SK-N-SH (cell line): ENCODE results near the gene ZNF496. TPM values are rescaled to one million over a fixed set of nuclear protein-coding genes. Genes with fewer than 3 reads are reported as not detected.

Experiments used
- CTCF ChIA-PET: fragments of 300-600, 350-600 bp; formaldehyde crosslinking; extraction: SDS; loops from one replicate; lab custom pipeline; 2021; lab: Yijun Ruan, JAX
- POLR2A ChIA-PET: fragments of 350-600 bp; sonication (Branson Sonifier 250); formaldehyde crosslinking; extraction: SDS; loops from one replicate; lab custom pipeline; 2020; ENCODE audit warnings: antibody characterized with exemption, inconsistent platforms; lab: Yijun Ruan, JAX
- DNase-seq: peaks from one replicate; pipeline ENCODE4 v3.0.0; 2012
- H2AFZ ChIP-seq: fragments of 200-600 bp; sonication (generic); 2 replicates; pipeline ENCODE4 v1.8.1; 2016; ENCODE audit warnings: antibody characterized with exemption, mild to moderate bottlenecking, low read depth
- H3F3A ChIP-seq: fragments of 200-600 bp; sonication (generic); replicated peaks from 2 replicates; pipeline ENCODE3; 2016; ENCODE audit warnings: antibody characterized with exemption, mild to moderate bottlenecking; ENCODE audit not compliant: insufficient read depth
- H3K27ac ChIP-seq, 2 experiments: fragments of 200-500 bp in 1 of 2; fragments of 200-600 bp in 1 of 2; sonication (Bioruptor generic) in 1 of 2; sonication (generic), shearing (Covaris generic) in 1 of 2; 2 replicates each; pipeline versions ENCODE4 v1.5.1 to v1.6.1; 2014 to 2016; ENCODE audit warnings: low read depth in 2 of 2, inconsistent platforms in 1 of 2, low read length in 1 of 2, mild to moderate bottlenecking in 1 of 2, mixed read lengths in 1 of 2
- H3K27me3 ChIP-seq: fragments of 200-600 bp; sonication (generic), shearing (Covaris generic); 2 replicates; pipeline ENCODE4 v1.6.1; 2016; ENCODE audit warnings: mixed run types; ENCODE audit not compliant: insufficient read depth
- H3K36me3 ChIP-seq, 2 experiments: fragments of 200-500 bp in 1 of 2; fragments of 200-600 bp in 1 of 2; sonication (Bioruptor generic) in 1 of 2; sonication (generic) in 1 of 2; replicated peaks in 1 of 2; 2 replicates each; pipeline versions ENCODE3 to v1.5.1; 2014 to 2016; ENCODE audit warnings: low read length in 1 of 2, mild to moderate bottlenecking in 1 of 2; ENCODE audit not compliant: insufficient read depth in 2 of 2, control insufficient read depth in 1 of 2
- H3K4me1 ChIP-seq, 2 experiments: fragments of 200-500 bp in 1 of 2; fragments of 200-600 bp in 1 of 2; sonication (Bioruptor generic) in 1 of 2; sonication (generic), shearing (Covaris generic) in 1 of 2; 2 replicates each; pipeline versions ENCODE4 v1.5.1 to v1.6.1; 2014 to 2016; ENCODE audit warnings: low read depth in 1 of 2, low read length in 1 of 2, mixed run types in 1 of 2; ENCODE audit not compliant: insufficient read depth in 2 of 2, control insufficient read depth in 1 of 2
- H3K4me2 ChIP-seq: fragments of 200-600 bp; sonication (generic), shearing (Covaris generic); 2 replicates; pipeline ENCODE4 v1.6.1; 2017; ENCODE audit warnings: mixed run types
- H3K4me3 ChIP-seq, 2 experiments: fragments of 200-500 bp in 1 of 2; fragments of 200-600 bp in 1 of 2; sonication (Bioruptor generic) in 1 of 2; sonication (generic), shearing (Covaris generic) in 1 of 2; 2 replicates each; pipeline versions ENCODE4 v1.5.1 to v1.8.1; 2014 to 2016; ENCODE audit warnings: low read depth in 2 of 2, inconsistent platforms in 1 of 2, low read length in 1 of 2, mild to moderate bottlenecking in 1 of 2, mixed read lengths in 1 of 2, moderate library complexity in 1 of 2
- H3K79me2 ChIP-seq: fragments of 200-600 bp; sonication (generic); 2 replicates; pipeline ENCODE4 v1.8.1; 2017; ENCODE audit warnings: mild to moderate bottlenecking; ENCODE audit not compliant: insufficient read depth
- H3K9ac ChIP-seq: fragments of 200-600 bp; sonication (generic); 2 replicates; pipeline ENCODE4 v1.6.1; 2017; ENCODE audit warnings: mixed run types
- H3K9me2 ChIP-seq: fragments of 200-600 bp; sonication (generic); 2 replicates; pipeline ENCODE4 v1.6.1; 2017; ENCODE audit warnings: mixed run types
- H3K9me3 ChIP-seq: fragments of 200-600 bp; sonication (generic); 2 replicates; pipeline ENCODE4 v1.6.1; 2017; ENCODE audit warnings: mixed run types, mild to moderate bottlenecking, moderate library complexity
- H4K20me1 ChIP-seq: fragments of 200-600 bp; sonication (generic); 2 replicates; pipeline ENCODE4 v1.6.1; 2017; ENCODE audit warnings: mild to moderate bottlenecking, mixed run types; ENCODE audit not compliant: insufficient read depth
- EZH2phosphoT487 ChIP-seq: fragments of 200-600 bp; sonication (generic); IDR thresholded peaks from 2 replicates; pipeline ENCODE4 v1.6.1; 2017; ENCODE audit warnings: low read depth, mixed run types, mild to moderate bottlenecking, antibody characterized with exemption, moderate library complexity, borderline replicate concordance
- GATA2 ChIP-seq: sonication (generic); formaldehyde crosslinking; IDR thresholded peaks from 2 replicates; pipeline ENCODE4 v1.5.0; 2020; ENCODE audit warnings: mild to moderate bottlenecking, missing genetic modification reagents
- NFIC ChIP-seq: IDR thresholded peaks from 2 replicates; pipeline ENCODE4 v1.4.0; 2012; ENCODE audit warnings: borderline replicate concordance
- TEAD4 ChIP-seq: IDR thresholded peaks from 2 replicates; pipeline ENCODE4 v1.4.0; 2012; ENCODE audit warnings: mild to moderate bottlenecking, borderline replicate concordance; ENCODE audit not compliant: insufficient read depth
- WGBS: methylation state at CpG from one replicate; pipeline ENCODE4 v1.1.6; 2017; ENCODE audit warnings: low lambda C conversion rate; 5-methylcytosine and 5-hydroxymethylcytosine counted together
- polyA plus RNA-seq, 3 experiments: library from polyadenylated mRNA; depleted of rRNA; stranded (reverse); fragments of >200 nt; gene quantifications; 2 replicates each; pipeline ENCODE4 v1.2.3, GENCODE V29; 2012

Gene ZNF496
- polyA plus RNA-seq, 1 of the 3 experiments (the other 2 are of a cell fraction): 23.2 TPM

- Histone ChIP-seq H3K36me3 (peaks cover 13 to 32% of the 10 kb centered on the region in 2 experiments), H3K9me3 (no peaks in the 10 kb centered on the region), H3K27me3 (no peaks in the 10 kb centered on the region), H4K20me1 (no peaks in the 10 kb centered on the region), H2AFZ (no peak overlapping the region), H3K79me2 (peaks cover 70% of the 10 kb centered on the region; the same call in 1 of the 2 replicates), H3K9me2 (no peaks in the 10 kb centered on the region), H3K9ac (no peak overlapping the region), H3K4me3 (no peak overlapping the region), H3K27ac (no peak overlapping the region), H3K4me1 (peaks cover 4 to 39% of the 10 kb centered on the region in 2 experiments), H3F3A (peaks cover 5% of the 10 kb centered on the region), H3K4me2 (no peak overlapping the region)
- WGBS: 94% methylated on average over 7 of the region's 10 CpGs
- ChIA-PET POLR2A (no interaction called here), CTCF (no interaction called here)
- TF ChIP-seq EZH2phosphoT487: no peak
- 0 out of 2 replicates have a peak, but pooled peaks have one; percentile 13 for TF ChIP-seq NFIC
- DNase-seq: no peak
These were observed 5.6 kb upstream of the ZNF496 start for GRCh38 chr1:247337250-247337746.

DNA sequence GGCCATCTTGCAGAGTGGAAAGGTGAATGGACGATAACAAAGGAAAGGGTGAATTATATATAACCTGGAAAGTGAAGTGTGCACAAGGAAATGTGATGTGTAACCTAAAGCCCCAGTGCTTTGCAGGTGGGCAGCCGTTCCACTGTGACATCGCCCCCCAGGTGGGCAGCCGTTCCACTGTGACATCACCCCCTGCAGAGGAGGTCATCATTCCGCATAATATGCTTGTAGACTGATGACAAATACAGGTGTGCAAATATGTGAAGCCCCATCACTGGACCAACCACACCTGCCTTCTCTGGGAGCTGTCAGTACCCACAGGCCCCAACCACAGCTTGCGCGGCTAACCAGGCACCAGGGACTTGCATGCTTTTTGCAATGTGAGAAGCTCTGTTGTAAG is 4.7 kb upstream of the ZNF496 start:
- WGBS: 94% methylated on average over 6 of the region's 7 CpGs
- no peak for TF ChIP-seq TEAD4
- no peak for TF ChIP-seq GATA2 (CRISPR knock-in tag)
- no peak overlapping the region for H3K4me3 ChIP-seq
- no peak overlapping the region for H3K27ac ChIP-seq
- peaks cover 74% of the 10 kb centered on the region; the same call in 1 of the 2 replicates for H3K79me2 ChIP-seq
- no peak overlapping the region for H3K4me2 ChIP-seq
- H3K4me1 ChIP-seq: peaks cover 0 to 39% of the 10 kb centered on the region in 2 experiments; a peak in 3 of 4 replicates
- no peaks in the 10 kb centered on the region for H4K20me1 ChIP-seq
- no peak overlapping the region for H3K9ac ChIP-seq
- ChIA-PET CTCF (interaction anchor here (2.0 kb wide), 1 partner anchor 53 kb away, joined by 9 read pairs; no protein-coding TSS in a partner anchor), POLR2A (no interaction called here)
- H3K9me3 ChIP-seq: no peaks in the 10 kb centered on the region
- no peak overlapping the region for H2AFZ ChIP-seq
- no peaks in the 10 kb centered on the region for H3F3A ChIP-seq
- no peaks in the 10 kb centered on the region for H3K27me3 ChIP-seq
- DNase-seq: no peak
- no peaks in the 10 kb centered on the region for H3K9me2 ChIP-seq
- peaks cover 13 to 32% of the 10 kb centered on the region in 2 experiments for H3K36me3 ChIP-seq

DNA sequence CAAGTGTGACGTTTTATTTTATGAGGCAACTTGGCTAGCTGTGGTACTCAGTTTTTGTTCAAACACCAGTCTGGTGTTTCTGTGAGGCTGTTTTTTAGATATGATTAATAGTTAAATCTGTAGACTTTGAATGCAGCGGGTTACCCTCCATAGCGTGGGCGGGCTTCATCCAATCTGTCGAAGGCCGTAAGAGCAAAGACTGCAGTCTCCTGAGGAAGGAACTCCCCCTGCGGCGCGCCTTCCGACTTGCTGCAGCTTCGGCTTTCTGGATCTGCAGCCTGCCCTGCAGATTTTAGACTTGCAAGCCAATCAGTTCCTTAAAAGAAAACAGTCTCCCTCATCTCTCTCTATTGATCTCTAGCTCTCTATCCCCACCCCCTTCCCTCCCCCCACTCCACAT is 4.2 kb upstream of the ZNF496 start:
- 94% methylated on average over 8 of the region's 11 CpGs for WGBS
- no peak overlapping the region for H2AFZ ChIP-seq
- no peak for DNase-seq
- H3K9ac ChIP-seq: no peak overlapping the region
- no peaks in the 10 kb centered on the region for H3K9me2 ChIP-seq
- no peaks in the 10 kb centered on the region for H3K9me3 ChIP-seq
- peaks cover 11 to 32% of the 10 kb centered on the region in 2 experiments for H3K36me3 ChIP-seq
- TF ChIP-seq NFIC: no peak
- no peak overlapping the region for H3K4me3 ChIP-seq
- H3K4me2 ChIP-seq: no peak overlapping the region
- no peaks in the 10 kb centered on the region for H3F3A ChIP-seq
- H3K79me2 ChIP-seq: peaks cover 79% of the 10 kb centered on the region
- no peaks in the 10 kb centered on the region; the same call in 1 of the 2 replicates for H4K20me1 ChIP-seq
- CTCF ChIA-PET: interaction anchor here (2.0 kb wide), 1 partner anchor 54 kb away, joined by 9 read pairs; no protein-coding TSS in a partner anchor
- H3K4me1 ChIP-seq: peaks cover 0 to 39% of the 10 kb centered on the region in 2 experiments; a peak in 3 of 4 replicates
- H3K27ac ChIP-seq: no peak overlapping the region
- POLR2A ChIA-PET: no interaction called here
- no peaks in the 10 kb centered on the region for H3K27me3 ChIP-seq
